HCT116 (cell line): ENCODE measurements around the gene FAM229B. TPM values are rescaled to one million over a fixed set of nuclear protein-coding genes. Genes with fewer than 3 reads are reported as not detected.

Experiments used
- ATAC-seq: fragments of 200-7000 bp; cut with Tn5 transposase; 2 replicates; pipeline ENCODE4 v1.9.1; 2020; ENCODE audit warnings: mild to moderate bottlenecking, moderate library complexity
- BruUV-seq: library from RNA; stranded (reverse); fragments of 400-500 nt; replicated peaks from 2 replicates; lab custom pipeline; 2021; lab: Mats Ljungman, UMichigan
- CTCF ChIA-PET: fragments of 300-600 bp; sonication (Branson Sonifier 250); formaldehyde crosslinking; loops from one replicate; lab custom pipeline; 2021; ENCODE audit warnings: antibody characterized with exemption; lab: Charles Lee
- POLR2A ChIA-PET: fragments of 300-600, 350-600 bp; sonication (Branson Sonifier 250); formaldehyde crosslinking; loops from one replicate; lab custom pipeline; 2021; ENCODE audit warnings: antibody characterized with exemption; lab: Charles Lee
- RAD21 ChIA-PET, 2 experiments: fragments of 300-600 bp; sonication (Branson Sonifier 250); formaldehyde crosslinking; loops; one replicate each; lab custom pipeline; 2023; ENCODE audit warnings: low total read pairs in 2 of 2; ENCODE audit not compliant: uncharacterized antibody in 2 of 2, unreplicated experiment in 2 of 2, low non-redundant PET in 1 of 2; lab: Charles Lee
- DNase-seq: peaks from one replicate; pipeline ENCODE4 v3.0.0-alpha.2; 2010; ENCODE audit warnings: low read depth, low spot score
- H2AFZ ChIP-seq: fragments of 200-600 bp; shearing (Covaris generic), sonication (generic); 2 replicates; pipeline ENCODE4 v1.6.1; 2017; ENCODE audit warnings: low read depth, mixed run types, mixed read lengths, antibody characterized with exemption, low read length; ENCODE audit not compliant: poor library complexity, severe bottlenecking
- H3K27ac ChIP-seq: 2 replicates; pipeline ENCODE4 v1.5.1; 2012; ENCODE audit warnings: low read depth, low read length
- H3K27me3 ChIP-seq: fragments of 200-600 bp; sonication (generic); 2 replicates; pipeline ENCODE4 v1.6.1; 2016; ENCODE audit warnings: mixed run types, low read length, mixed read lengths; ENCODE audit not compliant: insufficient read depth
- H3K36me3 ChIP-seq, 2 experiments: fragments of 200-500 bp in 1 of 2; fragments of 200-600 bp in 1 of 2; sonication (Bioruptor generic) in 1 of 2; sonication (generic) in 1 of 2; 2 replicates each; pipeline versions ENCODE4 v1.5.1 to v1.6.1; 2014 to 2016; ENCODE audit warnings: low read length in 2 of 2, inconsistent platforms in 1 of 2, mixed read lengths in 1 of 2, mixed run types in 1 of 2; ENCODE audit not compliant: insufficient read depth in 2 of 2, control insufficient read depth in 1 of 2
- H3K4me1 ChIP-seq, 2 experiments: fragments of 200-600 bp in 1 of 2; sonication (generic) in 1 of 2; 2 replicates each; pipeline versions ENCODE4 v1.5.1 to v1.6.1; 2012 to 2017; ENCODE audit warnings: low read length in 2 of 2, inconsistent platforms in 1 of 2, mild to moderate bottlenecking in 1 of 2, mixed read lengths in 1 of 2, mixed run types in 1 of 2, moderate library complexity in 1 of 2; ENCODE audit not compliant: insufficient read depth in 2 of 2, control insufficient read depth in 1 of 2
- H3K4me2 ChIP-seq: fragments of 200-600 bp; sonication (generic); 2 replicates; pipeline ENCODE4 v1.6.1; 2017; ENCODE audit warnings: mixed run types, low read length, mixed read lengths
- H3K4me3 ChIP-seq, 2 experiments: fragments of 200-600 bp in 1 of 2; sonication (generic) in 1 of 2; replicated peaks in 1 of 2; 2 replicates each; pipeline ENCODE4 v1.5.1; 2011 to 2016; ENCODE audit warnings: low read length in 2 of 2, control low read depth in 1 of 2, low read depth in 1 of 2, mild to moderate bottlenecking in 1 of 2, mixed read lengths in 1 of 2, mixed run types in 1 of 2
- H3K79me2 ChIP-seq: fragments of 200-600 bp; sonication (generic); 2 replicates; pipeline ENCODE4 v1.6.1; 2017; ENCODE audit warnings: mild to moderate bottlenecking, mixed run types, low read length, moderate library complexity, mixed read lengths; ENCODE audit not compliant: insufficient read depth
- H3K9ac ChIP-seq: fragments of 200-600 bp; sonication (generic); 2 replicates; pipeline ENCODE4 v1.6.1; 2016; ENCODE audit warnings: low read length, mixed read lengths
- H3K9me2 ChIP-seq: fragments of 200-600 bp; sonication (generic), shearing (Covaris generic); 2 replicates; pipeline ENCODE4 v1.6.1; 2017; ENCODE audit warnings: mixed run types, mild to moderate bottlenecking, moderate library complexity; ENCODE audit not compliant: insufficient read depth
- H3K9me3 ChIP-seq, 2 experiments: fragments of 200-500 bp in 1 of 2; fragments of 200-600 bp in 1 of 2; sonication (Bioruptor generic) in 1 of 2; sonication (generic) in 1 of 2; 2 replicates each; pipeline ENCODE4 v1.6.1; 2014 to 2017; ENCODE audit warnings: low read length in 2 of 2, mixed read lengths in 2 of 2, inconsistent platforms in 1 of 2, low read depth in 1 of 2, mild to moderate bottlenecking in 1 of 2, mixed run types in 1 of 2, moderate library complexity in 1 of 2; ENCODE audit not compliant: control insufficient read depth in 1 of 2, insufficient read depth in 1 of 2
- H4K20me1 ChIP-seq: fragments of 200-600 bp; sonication (generic), shearing (Covaris generic); 2 replicates; pipeline ENCODE4 v1.6.1; 2017; ENCODE audit warnings: mixed run types, mild to moderate bottlenecking, moderate library complexity; ENCODE audit not compliant: insufficient read depth
- EGR1 ChIP-seq: IDR thresholded peaks from 2 replicates; pipeline ENCODE4 v1.6.1; 2012; ENCODE audit warnings: low read depth
- ELF1 ChIP-seq: IDR thresholded peaks from 2 replicates; pipeline ENCODE4 v1.6.1; 2012; ENCODE audit warnings: low read depth, borderline replicate concordance
- FOSL1 ChIP-seq: IDR thresholded peaks from 2 replicates; pipeline ENCODE4 v1.6.1; 2012; ENCODE audit warnings: low read depth
- JUND ChIP-seq: IDR thresholded peaks from 2 replicates; pipeline ENCODE4 v1.6.1; 2012
- POLR2A ChIP-seq: IDR thresholded peaks from 2 replicates; pipeline ENCODE4 v1.7.0; 2011; ENCODE audit warnings: borderline replicate concordance; ENCODE audit not compliant: insufficient read depth, insufficient read length; ENCODE audit errors: extremely low read depth
- REST ChIP-seq: IDR thresholded peaks from 2 replicates; pipeline ENCODE4 v1.6.1; 2012; ENCODE audit warnings: low read depth
- SP1 ChIP-seq: IDR thresholded peaks from 2 replicates; pipeline ENCODE4 v1.6.1; 2012; ENCODE audit warnings: low read depth
- SRF ChIP-seq: IDR thresholded peaks from 2 replicates; pipeline ENCODE4 v1.6.1; 2012; ENCODE audit warnings: low read depth
- ZNF274 ChIP-seq: fragments of 200-500 bp; sonication (Bioruptor generic); IDR thresholded peaks from 2 replicates; pipeline ENCODE4 v1.6.1; 2014; ENCODE audit warnings: mild to moderate bottlenecking, low read depth, low read length, inconsistent platforms
- intact Hi-C: fragments of 100-400 bp; cut with micrococcal nuclease; formaldehyde crosslinking; loops from 2 replicates; pipeline ENCODE4 v1.10.0; 2022
- total RNA-seq: library from RNA; stranded (reverse); gene quantifications from one replicate; pipeline ENCODE4 v1.2.1, GENCODE V29; 2021; ENCODE audit not compliant: unreplicated experiment

FAM229B gene
- total RNA-seq, 1 experiment from 2014 or later, result 11.4 TPM

GRCh38 chr6:112109262-112109661 lies 21.9 kb downstream of the FAM229B start:
- H3K27ac ChIP-seq, result no peak overlapping the region
- TF ChIP-seq REST (no peak), JUND (no peak), FOSL1 (no peak), POLR2A (no peak), SP1 (no peak), ELF1 (no peak), SRF (no peak)
- TF ChIP-seq, all 23 proteins: peak for 0
- CTCF ChIA-PET, result no interaction called here
- Histone ChIP-seq H3K79me2 (no peaks in the 10 kb centered on the region), H3K4me2 (no peak overlapping the region), H3K4me3 (no peak overlapping the region), H3K9me3 (no peaks in the 10 kb centered on the region), H3K4me1 (no peaks in the 10 kb centered on the region), H3K9me2 (no peaks in the 10 kb centered on the region), H3K36me3 (no peaks in the 10 kb centered on the region), H4K20me1 (no peaks in the 10 kb centered on the region), H2AFZ (no peak overlapping the region), H3K27me3 (no peaks in the 10 kb centered on the region), H3K9ac (no peak overlapping the region)
- DNase-seq, result no peak
- BruUV-seq, result no TSS peak
- RAD21 ChIA-PET, result no interaction called here
- no peak for ATAC-seq
- intact Hi-C loops, result no loop called here
- POLR2A ChIA-PET, result no interaction called here

DNA sequence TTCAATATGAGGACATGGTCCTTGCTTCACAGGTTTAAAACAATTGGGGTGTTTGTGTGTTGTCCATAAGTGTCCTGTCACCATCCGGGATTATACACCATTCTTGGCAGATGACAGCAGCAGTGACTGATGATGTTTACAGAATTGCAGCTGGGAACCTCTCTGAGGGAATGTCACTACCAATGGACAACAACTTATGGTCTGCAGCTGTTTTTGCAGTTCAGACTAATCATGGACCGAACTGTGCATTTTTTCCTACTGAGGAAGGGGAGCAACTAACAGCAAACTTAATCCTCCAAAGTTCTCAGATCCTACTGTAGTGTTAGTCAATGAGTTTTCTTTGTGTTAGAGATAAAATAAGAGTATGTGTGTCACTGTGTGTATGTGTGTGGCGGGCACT lies 26.0 kb downstream of the FAM229B start:
- RAD21 ChIA-PET, result no interaction called here
- no peak for DNase-seq
- ATAC-seq, result no peak
- no peak for TF ChIP-seq FOSL1
- no peak for TF ChIP-seq ZNF274
- no peak for TF ChIP-seq EGR1
- Histone ChIP-seq H3K79me2 (no peaks in the 10 kb centered on the region), H3K36me3 (no peaks in the 10 kb centered on the region), H4K20me1 (no peaks in the 10 kb centered on the region), H3K4me3 (no peak overlapping the region), H3K27ac (no peak overlapping the region), H2AFZ (no peak overlapping the region), H3K9ac (no peak overlapping the region), H3K9me3 (no peaks in the 10 kb centered on the region), H3K9me2 (no peaks in the 10 kb centered on the region), H3K27me3 (no peaks in the 10 kb centered on the region), H3K4me2 (no peak overlapping the region), H3K4me1 (peaks cover 0 to 12% of the 10 kb centered on the region in 2 experiments; a peak in 2 of 4 replicates)
- intact Hi-C loops, result no loop called here
- BruUV-seq, result no TSS peak
- POLR2A ChIA-PET, result no interaction called here
- CTCF ChIA-PET, result no interaction called here
